OCI-LY1 (cell line): ENCODE data around the gene BTN3A1.
"Not testable (repeated sequence)": the region's sequence is repeated elsewhere in the genome, so short reads cannot be mapped to it uniquely, and the experiment has no call there.

ENCODE experiments used
- H2AFZ ChIP-seq: fragments of 200-600 bp; sonication (generic), shearing (Covaris generic); 2 replicates; pipeline ENCODE4 v1.6.0; 2014; ENCODE audit warnings: antibody characterized with exemption, mild to moderate bottlenecking, low read length
- H3F3A ChIP-seq: fragments of 200-600 bp; sonication (generic), shearing (Covaris generic); 2 replicates; pipeline ENCODE4 v1.6.0; 2014; ENCODE audit warnings: mild to moderate bottlenecking, antibody characterized with exemption, low read length, moderate library complexity; ENCODE audit not compliant: insufficient read depth
- H3K27ac ChIP-seq: fragments of 200-600 bp; sonication (generic); 2 replicates; pipeline ENCODE4 v1.5.1; 2014; ENCODE audit warnings: low read length, mixed run types, mild to moderate bottlenecking, low read depth; ENCODE audit not compliant: poor library complexity, severe bottlenecking
- H3K27me3 ChIP-seq: fragments of 200-600 bp; sonication (generic); 2 replicates; pipeline ENCODE4 v1.6.0; 2014; ENCODE audit warnings: antibody characterized with exemption, mild to moderate bottlenecking, low read length, moderate library complexity; ENCODE audit not compliant: insufficient read depth
- H3K36me3 ChIP-seq: fragments of 200-600 bp; sonication (generic); 2 replicates; pipeline ENCODE4 v1.6.1; 2014; ENCODE audit warnings: mild to moderate bottlenecking, antibody characterized with exemption, low read length, moderate library complexity, mixed read lengths; ENCODE audit not compliant: insufficient read depth
- H3K4me1 ChIP-seq: fragments of 200-600 bp; sonication (generic); 2 replicates; pipeline ENCODE4 v1.5.1; 2014; ENCODE audit warnings: mild to moderate bottlenecking, low read length, moderate library complexity; ENCODE audit not compliant: insufficient read depth, severe bottlenecking
- H3K4me2 ChIP-seq: fragments of 200-600 bp; sonication (generic), shearing (Covaris generic); 2 replicates; pipeline ENCODE4 v1.6.1; 2014; ENCODE audit warnings: low read length
- H3K4me3 ChIP-seq: fragments of 200-600 bp; sonication (generic); 2 replicates; pipeline ENCODE4 v1.5.1; 2014; ENCODE audit warnings: low read length, low read depth, mild to moderate bottlenecking, mixed read lengths; ENCODE audit not compliant: poor library complexity, severe bottlenecking
- H3K79me2 ChIP-seq: fragments of 200-600 bp; shearing (Covaris generic); 2 replicates; pipeline ENCODE4 v1.6.1; 2016; ENCODE audit warnings: mixed run types, low read length, mixed read lengths; ENCODE audit not compliant: insufficient read depth
- H3K9ac ChIP-seq: fragments of 200-600 bp; sonication (generic), shearing (Covaris generic); 2 replicates; pipeline ENCODE4 v1.6.1; 2014; ENCODE audit warnings: mild to moderate bottlenecking, low read length, mixed read lengths
- H3K9me2 ChIP-seq: fragments of 200-600 bp; sonication (generic), shearing (Covaris generic); 2 replicates; pipeline ENCODE4 v1.6.1; 2014; ENCODE audit warnings: low read depth, mild to moderate bottlenecking, low read length, mixed read lengths
- H3K9me3 ChIP-seq: fragments of 200-600 bp; shearing (Covaris generic); 2 replicates; pipeline ENCODE4 v1.6.1; 2014; ENCODE audit warnings: low read length, mixed read lengths
- H4K20me1 ChIP-seq: fragments of 200-600 bp; sonication (generic), shearing (Covaris generic); 2 replicates; pipeline ENCODE4 v1.6.0; 2016; ENCODE audit warnings: mild to moderate bottlenecking, low read length; ENCODE audit not compliant: insufficient read depth
- CTCF ChIP-seq: fragments of 200-600 bp; sonication (generic), shearing (Covaris generic); IDR thresholded peaks from 2 replicates; pipeline ENCODE4 v1.5.1; 2017; ENCODE audit warnings: mild to moderate bottlenecking, antibody characterized with exemption, low read length, moderate library complexity, mixed read lengths
- EZH2 ChIP-seq: fragments of 200-600 bp; sonication (generic), shearing (Covaris generic); IDR thresholded peaks from 2 replicates; pipeline ENCODE4 v1.8.0; 2017; ENCODE audit warnings: borderline replicate concordance, mixed run types, mild to moderate bottlenecking, antibody characterized with exemption, low read length, moderate library complexity, mixed read lengths

BTN3A1 gene

GRCh38 chr6:26375270-26375669 is 26.8 kb upstream of the BTN3A1 start:
- Histone ChIP-seq H4K20me1 (no peaks in the 10 kb centered on the region), H3K4me1 (no peaks in the 10 kb centered on the region), H3K27ac (no peak overlapping the region), H3K36me3 (no peaks in the 10 kb centered on the region), H2AFZ (no peak overlapping the region), H3K9ac (no peak overlapping the region), H3K27me3 (no peaks in the 10 kb centered on the region), H3F3A (no peaks in the 10 kb centered on the region), H3K4me2 (no peak overlapping the region), H3K9me2 (no peaks in the 10 kb centered on the region), H3K9me3 (no peaks in the 10 kb centered on the region), H3K4me3 (no peak overlapping the region), H3K79me2 (no peaks in the 10 kb centered on the region)
- TF ChIP-seq CTCF, result no peak
- TF ChIP-seq EZH2, result no peak

- TF ChIP-seq EZH2 (no peak), CTCF (no peak)
- H3K4me2 ChIP-seq, result no peak overlapping the region
- H3F3A ChIP-seq, result no peaks in the 10 kb centered on the region
- H3K27ac ChIP-seq, result no peak overlapping the region
- no peak overlapping the region for H3K4me3 ChIP-seq
- H3K36me3 ChIP-seq, result no peaks in the 10 kb centered on the region
- H3K79me2 ChIP-seq, result no peaks in the 10 kb centered on the region
- no peaks in the 10 kb centered on the region for H3K9me2 ChIP-seq
- no peaks in the 10 kb centered on the region for H3K4me1 ChIP-seq
- H3K9me3 ChIP-seq, result no peaks in the 10 kb centered on the region
- no peak overlapping the region for H3K9ac ChIP-seq
- no peaks in the 10 kb centered on the region for H3K27me3 ChIP-seq
- no peaks in the 10 kb centered on the region for H4K20me1 ChIP-seq
- H2AFZ ChIP-seq, result no peak overlapping the region
Measured at GRCh38 chr6:26377719-26378118, 24.4 kb upstream of the BTN3A1 start.

DNA sequence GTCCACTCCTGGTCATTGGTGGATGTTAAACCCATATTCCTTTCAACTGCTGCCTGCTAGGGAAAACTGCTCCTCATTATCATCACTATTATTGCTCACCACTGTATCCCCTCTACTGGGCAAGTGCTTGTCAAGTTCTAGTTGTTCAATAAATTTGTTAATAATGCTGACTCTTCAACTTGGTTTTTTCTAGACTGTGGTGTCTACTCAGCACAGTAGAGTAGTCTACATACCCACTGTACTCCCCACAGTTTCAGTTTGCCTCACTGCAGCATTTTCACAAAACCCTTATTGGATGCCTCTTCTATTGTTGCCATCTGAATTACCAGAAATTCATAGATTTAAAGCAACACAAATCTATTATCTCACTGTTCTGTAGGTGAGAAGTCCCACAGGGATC is 23.9 kb upstream of the BTN3A1 start:
- not testable (repeated sequence) for H3K9me3 ChIP-seq, H3K9ac ChIP-seq, H3K9me2 ChIP-seq, H3F3A ChIP-seq, H3K27me3 ChIP-seq, H4K20me1 ChIP-seq, H3K4me3 ChIP-seq, H3K4me2 ChIP-seq, H3K36me3 ChIP-seq, H2AFZ ChIP-seq, H3K4me1 ChIP-seq, H3K79me2 ChIP-seq, H3K27ac ChIP-seq

DNA sequence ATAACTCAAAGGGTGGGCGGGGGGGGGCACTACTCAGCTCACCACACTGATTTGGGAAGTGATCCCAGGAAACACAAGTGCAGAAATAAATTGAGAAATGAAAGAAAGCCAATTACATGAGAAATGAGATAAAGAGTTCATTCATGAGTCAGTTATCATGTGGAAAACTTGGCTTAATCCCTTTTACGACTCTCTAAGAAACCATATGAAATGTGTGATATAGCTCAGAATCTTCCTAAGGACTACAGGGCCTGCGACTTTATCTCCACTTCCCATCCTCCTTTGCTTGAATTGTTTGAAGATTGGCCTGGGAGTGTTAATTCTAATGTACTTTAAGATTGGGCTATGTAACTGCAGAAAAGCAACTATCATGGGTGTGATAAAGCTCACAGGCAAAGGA is 22.8 kb upstream of the BTN3A1 start:
- no peaks in the 10 kb centered on the region for H3K79me2 ChIP-seq
- H3K9me3 ChIP-seq, result no peaks in the 10 kb centered on the region
- no peak overlapping the region for H2AFZ ChIP-seq
- H3K27ac ChIP-seq, result no peak overlapping the region
- H4K20me1 ChIP-seq, result no peaks in the 10 kb centered on the region
- no peaks in the 10 kb centered on the region for H3K27me3 ChIP-seq
- H3K4me3 ChIP-seq, result no peak overlapping the region
- no peaks in the 10 kb centered on the region for H3K36me3 ChIP-seq
- no peak for TF ChIP-seq CTCF
- no peaks in the 10 kb centered on the region for H3F3A ChIP-seq
- no peaks in the 10 kb centered on the region for H3K9me2 ChIP-seq
- no peak overlapping the region for H3K4me2 ChIP-seq
- H3K9ac ChIP-seq, result no peak overlapping the region
- H3K4me1 ChIP-seq, result no peaks in the 10 kb centered on the region
